ENCODE measurements around the gene RBFOX2.

Gene RBFOX2

GRCh38 chr22:35695202-35695601 is 333.4 kb downstream of the RBFOX2 start:
- no peak for DNase-seq (ENCODE audit: low spot score)

GRCh38 chr22:35690001-35690400 is 338.6 kb downstream of the RBFOX2 start:
- DNase-seq (ENCODE audit: low spot score), result no peak

- DNase-seq (ENCODE audit: low spot score), result no peak
Observed at GRCh38 chr22:35688913-35689675, 339.5 kb downstream of the RBFOX2 start.
